ENCODE data around the gene LCMT1. TPM values are rescaled to one million over a fixed set of nuclear protein-coding genes. Genes with fewer than 3 reads are reported as not detected.
A peak's percentile ranks its signal among the peaks of the same experiment; 100 is the strongest.
"Not testable (repeated sequence)": the region's sequence is repeated elsewhere in the genome, so short reads cannot be mapped to it uniquely, and the experiment has no call there.

LCMT1 gene
- total RNA-seq, 4 donors from 2014 or later, result 10.7 to 56.9 (median 34.4) TPM

DNA sequence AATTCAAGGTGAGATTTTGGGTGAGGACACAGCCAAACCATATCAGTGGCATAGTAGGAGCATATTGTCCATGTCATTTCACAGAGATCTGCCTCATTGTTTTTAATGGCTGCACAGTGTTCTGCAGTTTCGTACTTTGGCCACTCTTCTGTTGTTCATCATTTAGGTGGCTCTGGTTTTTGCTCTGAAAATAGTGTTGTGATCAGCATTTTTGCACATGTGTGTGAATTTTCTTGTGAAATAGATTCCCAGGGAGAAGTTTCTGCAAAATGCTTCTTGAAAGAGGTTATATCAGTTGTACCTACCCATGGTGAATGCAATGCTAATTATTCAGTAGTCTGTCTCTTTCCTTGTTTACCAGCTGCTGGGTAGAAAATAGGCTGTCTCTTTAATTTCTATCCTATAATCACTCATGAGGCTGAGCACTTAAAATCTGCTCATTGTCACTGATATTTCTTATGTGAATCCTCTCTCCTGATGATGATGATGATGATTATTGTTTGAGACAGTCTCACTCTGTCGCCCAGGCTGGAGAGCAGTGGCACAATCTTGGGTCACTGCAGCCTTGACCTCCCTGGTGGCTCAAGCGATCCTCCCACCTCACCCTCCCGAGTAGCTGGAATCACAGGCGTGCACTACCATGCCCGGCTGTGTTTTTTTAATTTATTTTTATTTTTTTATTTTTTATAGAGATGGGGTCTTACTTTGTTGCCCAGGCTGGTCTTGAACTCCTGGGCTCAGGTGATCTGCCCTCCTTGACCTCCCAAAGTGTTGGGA is 10.5 kb downstream of the LCMT1 start:
- TF ChIP-seq POLR2A (IDR thresholded peaks at IDR 0.05), result no peak
- TF ChIP-seq, protein P1, sequence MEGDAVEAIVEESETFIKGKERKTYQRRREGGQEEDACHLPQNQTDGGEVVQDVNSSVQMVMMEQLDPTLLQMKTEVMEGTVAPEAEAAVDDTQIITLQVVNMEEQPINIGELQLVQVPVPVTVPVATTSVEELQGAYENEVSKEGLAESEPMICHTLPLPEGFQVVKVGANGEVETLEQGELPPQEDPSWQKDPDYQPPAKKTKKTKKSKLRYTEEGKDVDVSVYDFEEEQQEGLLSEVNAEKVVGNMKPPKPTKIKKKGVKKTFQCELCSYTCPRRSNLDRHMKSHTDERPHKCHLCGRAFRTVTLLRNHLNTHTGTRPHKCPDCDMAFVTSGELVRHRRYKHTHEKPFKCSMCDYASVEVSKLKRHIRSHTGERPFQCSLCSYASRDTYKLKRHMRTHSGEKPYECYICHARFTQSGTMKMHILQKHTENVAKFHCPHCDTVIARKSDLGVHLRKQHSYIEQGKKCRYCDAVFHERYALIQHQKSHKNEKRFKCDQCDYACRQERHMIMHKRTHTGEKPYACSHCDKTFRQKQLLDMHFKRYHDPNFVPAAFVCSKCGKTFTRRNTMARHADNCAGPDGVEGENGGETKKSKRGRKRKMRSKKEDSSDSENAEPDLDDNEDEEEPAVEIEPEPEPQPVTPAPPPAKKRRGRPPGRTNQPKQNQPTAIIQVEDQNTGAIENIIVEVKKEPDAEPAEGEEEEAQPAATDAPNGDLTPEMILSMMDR (IDR thresholded peaks at IDR 0.05), result no peak
- Histone ChIP-seq H3K27me3 (no peaks in the 10 kb centered on the region), H3K36me3 (no peaks in the 10 kb centered on the region), H3K27ac (no peak overlapping the region), H3K9me3 (no peaks in the 10 kb centered on the region), H3K4me3 (no peak overlapping the region), H3K4me1 (peaks cover 0 to 6% (median 0%) of the 10 kb centered on the region in 4 donors)
- no peak for DNase-seq

DNA sequence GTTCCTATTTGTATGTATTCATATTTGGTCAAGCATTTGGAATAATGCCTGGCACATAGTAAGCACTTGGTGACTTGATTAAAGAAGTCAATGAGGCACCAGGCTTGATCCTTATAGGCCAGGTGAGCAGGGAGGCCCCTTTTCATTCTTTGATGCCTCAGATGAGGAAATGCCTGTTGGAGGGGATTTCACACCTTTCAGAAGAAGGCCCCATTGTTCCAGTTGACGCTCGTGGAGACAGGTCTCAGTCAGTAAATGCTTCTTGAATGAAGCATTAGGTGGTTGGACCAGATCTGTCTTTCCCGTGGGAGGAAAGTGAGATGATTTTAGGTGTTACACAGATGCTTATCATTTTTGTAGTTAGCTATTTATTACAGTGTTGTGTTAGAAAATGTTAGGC is 13.0 kb downstream of the LCMT1 start:
- DNase-seq, result no peak
- Histone ChIP-seq H3K27ac (no peak overlapping the region), H3K4me1 (peaks cover 0 to 9% (median 0%) of the 10 kb centered on the region in 4 donors), H3K9me3 (no peaks in the 10 kb centered on the region), H3K4me3 (no peak overlapping the region), H3K27me3 (no peaks in the 10 kb centered on the region), H3K36me3 (peaks cover 0 to 13% (median 0%) of the 10 kb centered on the region in 3 donors)
- TF ChIP-seq, protein P1 (IDR thresholded peaks at IDR 0.05), result no peak
- TF ChIP-seq POLR2A (IDR thresholded peaks at IDR 0.05), result no peak

DNA sequence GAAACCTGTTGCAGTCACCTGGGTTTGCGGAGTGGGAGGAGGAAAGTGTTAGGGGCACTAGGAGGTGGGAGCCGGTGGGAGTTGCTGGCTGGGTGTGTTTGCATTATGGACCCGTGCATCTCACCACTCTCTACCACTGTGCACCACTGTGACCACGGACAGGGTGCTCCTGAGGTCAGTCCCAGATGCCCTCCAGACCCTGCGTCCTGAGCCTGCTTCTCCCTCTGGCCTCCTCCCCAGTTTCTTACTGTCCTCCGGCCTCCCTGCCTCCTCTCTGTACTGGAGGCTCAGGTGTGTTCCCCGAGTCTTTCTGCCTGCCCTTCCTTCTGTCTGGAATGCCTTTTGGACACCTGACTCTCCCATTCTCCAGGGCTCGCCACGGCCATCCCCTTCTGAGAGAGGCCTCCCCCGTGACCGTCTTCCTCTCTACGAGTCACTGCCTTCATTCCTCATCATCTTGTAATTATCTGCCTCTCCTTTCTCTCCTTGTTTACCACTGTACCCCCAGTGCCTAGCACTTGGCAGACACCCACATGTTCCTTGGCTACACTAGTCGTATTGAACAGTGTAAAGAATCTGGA is 14.6 kb downstream of the LCMT1 start:
- not testable (repeated sequence) for H3K27ac ChIP-seq, H3K9me3 ChIP-seq, H3K4me1 ChIP-seq, DNase-seq, H3K4me3 ChIP-seq, H3K27me3 ChIP-seq
- peaks cover 0 to 29% (median 0%) of the 10 kb centered on the region in 3 donors for H3K36me3 ChIP-seq

DNA sequence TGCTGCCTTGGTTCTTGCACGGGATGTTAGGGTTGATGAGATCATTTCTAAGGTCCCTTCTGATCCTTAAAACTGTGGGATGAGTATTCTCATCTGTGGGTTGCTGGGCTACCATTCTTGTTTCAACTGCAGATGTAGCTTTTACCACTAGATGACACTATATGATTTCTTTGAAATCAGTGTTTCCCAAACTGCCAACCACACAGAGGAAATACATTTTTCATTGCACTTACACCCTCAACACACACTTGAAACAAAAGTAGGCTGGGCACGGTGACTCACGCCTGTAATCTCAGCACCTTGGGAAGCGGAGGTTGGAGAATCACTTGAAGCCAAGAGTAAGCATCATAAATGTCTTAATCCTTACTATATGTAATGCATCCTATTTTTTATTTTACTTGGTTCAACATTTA is 15.3 kb downstream of the LCMT1 start:
- H3K27me3 ChIP-seq, result no peaks in the 10 kb centered on the region
- H3K36me3 ChIP-seq, result peaks cover 0 to 29% (median 0%) of the 10 kb centered on the region in 3 donors
- H3K27ac ChIP-seq, result no peak overlapping the region
- no peak overlapping the region for H3K4me3 ChIP-seq
- no peak for TF ChIP-seq POLR2A (IDR thresholded peaks at IDR 0.05)
- TF ChIP-seq, protein P1 (IDR thresholded peaks at IDR 0.05), result peak in 4 of 6 experiments; percentile 37 to 79 (median 77)
- H3K4me1 ChIP-seq, result peaks cover 0 to 9% (median 0%) of the 10 kb centered on the region in 4 donors
- H3K9me3 ChIP-seq, result no peaks in the 10 kb centered on the region
- peak in 1 of 3 donors; percentile 66 for DNase-seq

DNA sequence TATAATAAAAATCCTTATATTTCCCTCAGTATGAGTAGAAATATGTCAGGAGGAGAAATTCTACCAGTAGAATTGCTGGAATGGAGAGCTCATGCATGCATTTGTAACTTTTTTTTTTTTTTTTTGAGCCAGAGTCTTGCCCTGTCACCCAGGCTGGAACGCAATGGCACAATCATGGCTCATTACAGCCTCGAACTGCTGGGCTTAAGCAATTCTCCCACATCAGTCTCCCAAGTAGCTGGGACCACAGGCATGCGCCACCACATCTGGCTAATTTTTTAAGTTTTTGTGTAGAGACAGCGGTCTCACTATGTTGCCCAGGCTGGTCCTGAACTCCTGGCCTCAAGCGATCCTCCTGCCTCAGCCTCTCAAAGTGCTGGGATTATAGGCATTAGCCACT is 21.2 kb downstream of the LCMT1 start:
- H3K36me3 ChIP-seq, result peaks cover 0 to 63% (median 0%) of the 10 kb centered on the region in 3 donors
- not testable (repeated sequence) for DNase-seq, H3K27ac ChIP-seq, H3K4me3 ChIP-seq, H3K27me3 ChIP-seq, H3K4me1 ChIP-seq, H3K9me3 ChIP-seq

DNA sequence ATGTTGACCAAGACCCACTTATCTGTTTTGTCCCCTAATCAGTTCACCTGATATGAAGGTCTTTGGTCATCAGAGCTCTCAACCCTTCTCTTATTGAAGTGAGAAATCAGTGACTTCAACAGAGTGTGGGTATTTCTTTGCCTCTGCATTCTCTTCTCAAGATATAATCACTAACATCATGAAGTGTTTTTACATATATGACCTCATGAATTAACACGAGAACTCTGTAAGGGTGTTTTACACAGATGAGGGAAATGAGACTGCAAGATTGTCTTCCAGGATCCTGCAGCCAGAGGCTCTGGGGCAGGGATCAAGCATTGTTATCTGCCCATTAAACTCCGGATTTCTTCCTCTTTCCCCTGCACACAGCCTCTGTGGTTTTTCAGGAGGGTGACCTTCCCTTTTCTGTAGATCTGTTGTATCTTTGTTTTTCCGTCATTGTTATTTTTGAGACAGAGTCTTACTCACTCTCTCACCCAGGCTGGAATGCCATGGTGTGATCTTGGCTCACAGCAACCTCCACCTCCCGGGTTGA is 22.7 kb downstream of the LCMT1 start:
- Histone ChIP-seq H3K27me3 (no peaks in the 10 kb centered on the region), H3K36me3 (peaks cover 0 to 65% (median 0%) of the 10 kb centered on the region in 3 donors), H3K27ac (no peak overlapping the region), H3K4me1 (no peaks in the 10 kb centered on the region), H3K4me3 (no peak overlapping the region), H3K9me3 (no peaks in the 10 kb centered on the region)
- TF ChIP-seq POLR2A (IDR thresholded peaks at IDR 0.05), result no peak
- TF ChIP-seq, protein P1 (IDR thresholded peaks at IDR 0.05), result no peak
- DNase-seq, result no peak

Measured in Peyer's patch (tissue), 4 donors.